ENCODE results near the gene SSR1. TPM values are rescaled to one million over a fixed set of nuclear protein-coding genes. Genes with fewer than 3 reads are reported as not detected.
A peak's percentile ranks its signal among the peaks of the same experiment; 100 is the strongest.

SSR1 gene
- total and polyA plus RNA-seq, 2 of the 13 experiments (the other 11 are each of a cell fraction or from before 2014, with no cell fraction given), result 203 to 243 TPM

GRCh38 chr6:7243179-7243981, 69.6 kb downstream of the SSR1 start (continued):
- TF ChIP-seq AHDC1 (CRISPR knock-in tag; IDR thresholded peaks at IDR 0.05; ENCODE audit: borderline replicate concordance) (no peak), ZNF850 (CRISPR knock-in tag; conservative IDR thresholded peaks at IDR 0.05) (no peak), NFAT5 (CRISPR knock-in tag; IDR thresholded peaks at IDR 0.05) (no peak), ZNF296 (CRISPR knock-in tag; conservative IDR thresholded peaks at IDR 0.05) (no peak), ZBTB1 (CRISPR knock-in tag; IDR thresholded peaks at IDR 0.05; ENCODE audit: borderline replicate concordance) (no peak), ZNF709 (CRISPR knock-in tag; IDR thresholded peaks at IDR 0.05) (no peak), IRF2 (CRISPR knock-in tag; IDR thresholded peaks at IDR 0.05) (0 out of 2 replicates have a peak, but pooled peaks have one; percentile 16), DNMT3B (CRISPR knock-in tag; conservative IDR thresholded peaks at IDR 0.05) (no peak), ZNF615 (CRISPR knock-in tag; IDR thresholded peaks at IDR 0.05; ENCODE audit: borderline replicate concordance) (peak; percentile 69; the same call in 1 of the 2 replicates), MED13 (CRISPR knock-in tag; IDR thresholded peaks at IDR 0.05) (no peak), XBP1 (CRISPR knock-in tag; IDR thresholded peaks at IDR 0.05) (0 out of 2 replicates have a peak, but pooled peaks have one; percentile 41), MAFF (IDR thresholded peaks at IDR 0.05; ENCODE audit: low read depth, low read length) (no peak), ZNF317 (CRISPR knock-in tag; IDR thresholded peaks at IDR 0.05) (no peak), RFXAP (CRISPR knock-in tag; IDR thresholded peaks at IDR 0.05; ENCODE audit: borderline replicate concordance) (0 out of 2 replicates have a peak, but pooled peaks have one; percentile 47), ZKSCAN1 (IDR thresholded peaks at IDR 0.05; ENCODE audit: low read length) (no peak), LRRFIP1 (CRISPR knock-in tag; conservative IDR thresholded peaks at IDR 0.05) (no peak)
